K562 (cell line): Measurements from ENCODE around the gene GORASP2. TPM values are rescaled to one million over a fixed set of nuclear protein-coding genes. Genes with fewer than 3 reads are reported as not detected.

Experiments
- ADNP ChIP-seq: fragments of 200-800 bp; sonication (Bioruptor generic); IDR thresholded peaks from 2 replicates; pipeline ENCODE4 v1.6.1; 2016; ENCODE audit warnings: missing genetic modification characterization, missing compliant biosample characterization
- DNMT1 ChIP-seq: fragments of 450-650 bp; IDR thresholded peaks from 2 replicates; pipeline ENCODE4 v1.6.1; 2016; ENCODE audit warnings: antibody characterized with exemption, mild to moderate bottlenecking
- FOXJ2 ChIP-seq: fragments of 200-800 bp; sonication (Bioruptor generic); IDR thresholded peaks from 2 replicates; pipeline ENCODE4 v1.6.1; 2016; ENCODE audit warnings: missing genetic modification characterization, missing compliant biosample characterization
- SRSF1 ChIP-seq: fragments of 200-400 bp; formaldehyde crosslinking; IDR thresholded peaks from 2 replicates; pipeline ENCODE4 v1.6.1; 2017; ENCODE audit warnings: mild to moderate bottlenecking, low read depth, low read length, moderate library complexity
- TARDBP ChIP-seq: fragments of 450-650 bp; IDR thresholded peaks from 2 replicates; pipeline ENCODE4 v1.6.1; 2016
- YY1 ChIP-seq, 3 experiments: IDR thresholded peaks; 2 replicates each; pipeline ENCODE4 v1.6.1; 2011; ENCODE audit warnings: low read length in 2 of 3, mild to moderate bottlenecking in 2 of 3, moderate library complexity in 2 of 3, borderline replicate concordance in 1 of 3, control low read depth in 1 of 3, low read depth in 1 of 3; ENCODE audit not compliant: insufficient read depth in 3 of 3, insufficient replicate concordance in 2 of 3, control insufficient read depth in 1 of 3, insufficient read length in 1 of 3; ENCODE audit errors: extremely low read depth in 1 of 3
- ZNF23 ChIP-seq: fragments of 250-450 bp; sonication (Bioruptor Pico); IDR thresholded peaks from 2 replicates; pipeline ENCODE4 v1.4.0; 2020; ENCODE audit warnings: mild to moderate bottlenecking
- ZNF324 ChIP-seq: fragments of 250-450 bp; sonication (Bioruptor Pico); IDR thresholded peaks from 2 replicates; pipeline ENCODE4 v1.4.0; 2020; ENCODE audit warnings: mild to moderate bottlenecking
- ZNF695 ChIP-seq: fragments of 450-650 bp; formaldehyde crosslinking; IDR thresholded peaks from 2 replicates; pipeline ENCODE4 v1.4.0; 2020; ENCODE audit warnings: mild to moderate bottlenecking, moderate library complexity
- ZNF699 ChIP-seq: fragments of 250-450 bp; sonication (Bioruptor Pico); IDR thresholded peaks from 2 replicates; pipeline ENCODE4 v1.8.0; 2021; ENCODE audit warnings: mild to moderate bottlenecking, moderate library complexity; ENCODE audit not compliant: insufficient replicate concordance
- ZSCAN32 ChIP-seq: fragments of 450-650 bp; formaldehyde crosslinking; IDR thresholded peaks from 2 replicates; pipeline ENCODE4 v1.4.0; 2020; ENCODE audit warnings: mild to moderate bottlenecking, moderate library complexity
- polyA plus RNA-seq, 8 experiments: library from polyadenylated mRNA; depleted of rRNA in 4 of 8; stranded (reverse) in 5 of 8; unstranded in 3 of 8; fragments of >200 nt; fragmentation: Nextera tagmentation in 2 of 8; fragmentation: Illumina TruSeq in 1 of 8; extraction: Ambion mirVana in 2 of 8; extraction: Trizol in 1 of 8; gene quantifications; 2 replicates each; pipeline versions ENCODE4 v1.2.1 to v1.2.3, GENCODE V29; 2011 to 2014; ENCODE audit warnings: inconsistent platforms in 1 of 8, missing spikeins in 1 of 8
- total RNA-seq, 7 experiments: library from RNA; depleted of rRNA in 6 of 7; stranded (reverse); fragments of >200 nt in 6 of 7; fragmentation: Illumina TruSeq in 2 of 7; extraction: Trizol in 2 of 7; gene quantifications; 2 replicates each; pipeline versions ENCODE4 v1.2.1 to v1.2.3, GENCODE V29; 2011 to 2021; ENCODE audit warnings: low replicate concordance in 1 of 7
- TF ChIP-seq, protein P1 (sequence below): fragments of 200-400 bp; formaldehyde crosslinking; IDR thresholded peaks from 2 replicates; pipeline ENCODE4 v1.6.1; 2017; ENCODE audit warnings: mild to moderate bottlenecking, low read depth, low read length, moderate library complexity
- TF ChIP-seq, protein P2 (sequence below): sonication (generic); formaldehyde crosslinking; IDR thresholded peaks from 2 replicates; pipeline ENCODE4 v1.9.0; 2022; ENCODE audit warnings: mild to moderate bottlenecking, missing genetic modification reagents
- TF ChIP-seq, protein P3 (sequence below): sonication (generic); formaldehyde crosslinking; IDR thresholded peaks from 2 replicates; pipeline ENCODE4 v1.8.0; 2022; ENCODE audit warnings: mild to moderate bottlenecking, missing genetic modification reagents
- TF ChIP-seq, protein P4 (sequence below): sonication (generic); formaldehyde crosslinking; IDR thresholded peaks from 2 replicates; pipeline ENCODE4 v1.8.0; 2023; ENCODE audit warnings: mild to moderate bottlenecking, missing genetic modification reagents
- TF ChIP-seq, protein P5 (sequence below): fragments of 250-450 bp; sonication (Bioruptor Pico); IDR thresholded peaks from 2 replicates; pipeline ENCODE4 v1.5.0; 2021
- TF ChIP-seq, protein P6 (sequence below): sonication (generic); formaldehyde crosslinking; IDR thresholded peaks from 2 replicates; pipeline ENCODE4 v1.8.1; 2023; ENCODE audit warnings: mild to moderate bottlenecking, missing genetic modification reagents

GORASP2 gene
- total and polyA plus RNA-seq, 9 of the 15 experiments (the other 6 are each of a cell fraction or from before 2014, with no cell fraction given) = 27.4 to 180 (median 59.6) TPM

DNA sequence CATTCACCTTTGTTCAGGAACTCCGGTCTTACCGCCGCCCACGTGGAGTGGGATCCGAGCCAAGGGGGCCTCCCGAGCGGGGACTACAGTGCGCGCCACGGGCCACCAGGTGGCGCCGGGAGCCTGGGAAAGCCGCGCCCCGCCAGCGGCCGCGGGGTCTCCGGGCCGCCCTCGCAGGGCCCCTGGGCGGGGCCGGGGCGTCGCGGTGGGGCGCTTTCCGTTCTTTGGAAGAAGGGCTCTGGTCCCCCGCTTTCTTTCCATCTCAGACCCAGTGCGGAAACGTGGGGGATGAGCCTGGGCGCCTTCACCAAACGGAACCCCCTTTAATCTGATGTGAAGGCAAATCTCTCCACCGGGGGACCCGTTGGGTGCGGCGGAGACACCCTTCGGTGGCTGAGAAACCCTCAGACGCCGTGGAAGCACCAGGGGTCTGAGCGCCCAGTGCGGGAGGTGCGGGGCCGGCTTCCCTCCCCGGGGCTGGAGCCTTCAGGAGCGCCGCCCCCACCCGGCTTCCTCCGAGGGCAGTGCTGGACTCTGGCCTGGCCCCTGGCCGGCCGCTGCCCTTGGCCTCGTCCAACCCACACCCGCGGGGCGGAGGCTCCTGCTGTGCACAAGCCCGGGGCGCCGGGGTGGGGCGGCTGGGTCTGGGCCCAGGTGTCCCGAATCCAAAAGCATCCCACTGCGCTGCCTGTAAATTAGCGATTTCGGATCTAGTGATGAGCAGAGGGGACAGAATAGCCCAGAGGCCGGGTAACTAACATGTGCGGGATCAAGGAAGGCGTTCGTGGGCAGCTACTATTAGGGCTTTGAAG, 44.6 kb downstream of the GORASP2 start (continued):
- TF ChIP-seq, protein P1, sequence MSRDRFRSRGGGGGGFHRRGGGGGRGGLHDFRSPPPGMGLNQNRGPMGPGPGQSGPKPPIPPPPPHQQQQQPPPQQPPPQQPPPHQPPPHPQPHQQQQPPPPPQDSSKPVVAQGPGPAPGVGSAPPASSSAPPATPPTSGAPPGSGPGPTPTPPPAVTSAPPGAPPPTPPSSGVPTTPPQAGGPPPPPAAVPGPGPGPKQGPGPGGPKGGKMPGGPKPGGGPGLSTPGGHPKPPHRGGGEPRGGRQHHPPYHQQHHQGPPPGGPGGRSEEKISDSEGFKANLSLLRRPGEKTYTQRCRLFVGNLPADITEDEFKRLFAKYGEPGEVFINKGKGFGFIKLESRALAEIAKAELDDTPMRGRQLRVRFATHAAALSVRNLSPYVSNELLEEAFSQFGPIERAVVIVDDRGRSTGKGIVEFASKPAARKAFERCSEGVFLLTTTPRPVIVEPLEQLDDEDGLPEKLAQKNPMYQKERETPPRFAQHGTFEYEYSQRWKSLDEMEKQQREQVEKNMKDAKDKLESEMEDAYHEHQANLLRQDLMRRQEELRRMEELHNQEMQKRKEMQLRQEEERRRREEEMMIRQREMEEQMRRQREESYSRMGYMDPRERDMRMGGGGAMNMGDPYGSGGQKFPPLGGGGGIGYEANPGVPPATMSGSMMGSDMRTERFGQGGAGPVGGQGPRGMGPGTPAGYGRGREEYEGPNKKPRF = no peak
- TF ChIP-seq, protein P2, sequence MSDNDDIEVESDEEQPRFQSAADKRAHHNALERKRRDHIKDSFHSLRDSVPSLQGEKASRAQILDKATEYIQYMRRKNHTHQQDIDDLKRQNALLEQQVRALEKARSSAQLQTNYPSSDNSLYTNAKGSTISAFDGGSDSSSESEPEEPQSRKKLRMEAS (CRISPR knock-in tag) = peak; percentile 94
- TF ChIP-seq ZNF23 (CRISPR knock-in tag) = no peak
- no peak for TF ChIP-seq DNMT1
- no peak for TF ChIP-seq ZNF324 (CRISPR knock-in tag)
- TF ChIP-seq, protein P3, sequence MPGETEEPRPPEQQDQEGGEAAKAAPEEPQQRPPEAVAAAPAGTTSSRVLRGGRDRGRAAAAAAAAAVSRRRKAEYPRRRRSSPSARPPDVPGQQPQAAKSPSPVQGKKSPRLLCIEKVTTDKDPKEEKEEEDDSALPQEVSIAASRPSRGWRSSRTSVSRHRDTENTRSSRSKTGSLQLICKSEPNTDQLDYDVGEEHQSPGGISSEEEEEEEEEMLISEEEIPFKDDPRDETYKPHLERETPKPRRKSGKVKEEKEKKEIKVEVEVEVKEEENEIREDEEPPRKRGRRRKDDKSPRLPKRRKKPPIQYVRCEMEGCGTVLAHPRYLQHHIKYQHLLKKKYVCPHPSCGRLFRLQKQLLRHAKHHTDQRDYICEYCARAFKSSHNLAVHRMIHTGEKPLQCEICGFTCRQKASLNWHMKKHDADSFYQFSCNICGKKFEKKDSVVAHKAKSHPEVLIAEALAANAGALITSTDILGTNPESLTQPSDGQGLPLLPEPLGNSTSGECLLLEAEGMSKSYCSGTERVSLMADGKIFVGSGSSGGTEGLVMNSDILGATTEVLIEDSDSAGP (CRISPR knock-in tag) = no peak
- TF ChIP-seq, protein P4, sequence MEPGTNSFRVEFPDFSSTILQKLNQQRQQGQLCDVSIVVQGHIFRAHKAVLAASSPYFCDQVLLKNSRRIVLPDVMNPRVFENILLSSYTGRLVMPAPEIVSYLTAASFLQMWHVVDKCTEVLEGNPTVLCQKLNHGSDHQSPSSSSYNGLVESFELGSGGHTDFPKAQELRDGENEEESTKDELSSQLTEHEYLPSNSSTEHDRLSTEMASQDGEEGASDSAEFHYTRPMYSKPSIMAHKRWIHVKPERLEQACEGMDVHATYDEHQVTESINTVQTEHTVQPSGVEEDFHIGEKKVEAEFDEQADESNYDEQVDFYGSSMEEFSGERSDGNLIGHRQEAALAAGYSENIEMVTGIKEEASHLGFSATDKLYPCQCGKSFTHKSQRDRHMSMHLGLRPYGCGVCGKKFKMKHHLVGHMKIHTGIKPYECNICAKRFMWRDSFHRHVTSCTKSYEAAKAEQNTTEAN = no peak
- no peak for TF ChIP-seq SRSF1
- TF ChIP-seq YY1 (IDR thresholded peaks at IDR 0.05; ENCODE audit: borderline replicate concordance in 1 of 3, control insufficient read depth in 1 of 3, extremely low read depth in 1 of 3, insufficient read depth in 3 of 3, insufficient read length in 1 of 3, insufficient replicate concordance in 2 of 3, low read depth in 1 of 3, low read length in 2 of 3) = peak in 2 of 3 experiments; percentile 77 to 87
- TF ChIP-seq, protein P5, sequence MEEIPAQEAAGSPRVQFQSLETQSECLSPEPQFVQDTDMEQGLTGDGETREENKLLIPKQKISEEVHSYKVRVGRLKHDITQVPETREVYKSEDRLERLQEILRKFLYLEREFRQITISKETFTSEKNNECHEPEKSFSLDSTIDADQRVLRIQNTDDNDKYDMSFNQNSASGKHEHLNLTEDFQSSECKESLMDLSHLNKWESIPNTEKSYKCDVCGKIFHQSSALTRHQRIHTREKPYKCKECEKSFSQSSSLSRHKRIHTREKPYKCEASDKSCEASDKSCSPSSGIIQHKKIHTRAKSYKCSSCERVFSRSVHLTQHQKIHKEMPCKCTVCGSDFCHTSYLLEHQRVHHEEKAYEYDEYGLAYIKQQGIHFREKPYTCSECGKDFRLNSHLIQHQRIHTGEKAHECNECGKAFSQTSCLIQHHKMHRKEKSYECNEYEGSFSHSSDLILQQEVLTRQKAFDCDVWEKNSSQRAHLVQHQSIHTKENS (CRISPR knock-in tag) = no peak
- no peak for TF ChIP-seq ZSCAN32 (CRISPR knock-in tag)
- no peak for TF ChIP-seq ZNF695 (CRISPR knock-in tag)
- no peak for TF ChIP-seq ZNF699 (CRISPR knock-in tag)
- peak; percentile 29; the same call in 1 of the 2 replicates for TF ChIP-seq FOXJ2
- peak; percentile 88 for TF ChIP-seq TARDBP
- TF ChIP-seq ADNP (tag) = no peak
- TF ChIP-seq, protein P6, sequence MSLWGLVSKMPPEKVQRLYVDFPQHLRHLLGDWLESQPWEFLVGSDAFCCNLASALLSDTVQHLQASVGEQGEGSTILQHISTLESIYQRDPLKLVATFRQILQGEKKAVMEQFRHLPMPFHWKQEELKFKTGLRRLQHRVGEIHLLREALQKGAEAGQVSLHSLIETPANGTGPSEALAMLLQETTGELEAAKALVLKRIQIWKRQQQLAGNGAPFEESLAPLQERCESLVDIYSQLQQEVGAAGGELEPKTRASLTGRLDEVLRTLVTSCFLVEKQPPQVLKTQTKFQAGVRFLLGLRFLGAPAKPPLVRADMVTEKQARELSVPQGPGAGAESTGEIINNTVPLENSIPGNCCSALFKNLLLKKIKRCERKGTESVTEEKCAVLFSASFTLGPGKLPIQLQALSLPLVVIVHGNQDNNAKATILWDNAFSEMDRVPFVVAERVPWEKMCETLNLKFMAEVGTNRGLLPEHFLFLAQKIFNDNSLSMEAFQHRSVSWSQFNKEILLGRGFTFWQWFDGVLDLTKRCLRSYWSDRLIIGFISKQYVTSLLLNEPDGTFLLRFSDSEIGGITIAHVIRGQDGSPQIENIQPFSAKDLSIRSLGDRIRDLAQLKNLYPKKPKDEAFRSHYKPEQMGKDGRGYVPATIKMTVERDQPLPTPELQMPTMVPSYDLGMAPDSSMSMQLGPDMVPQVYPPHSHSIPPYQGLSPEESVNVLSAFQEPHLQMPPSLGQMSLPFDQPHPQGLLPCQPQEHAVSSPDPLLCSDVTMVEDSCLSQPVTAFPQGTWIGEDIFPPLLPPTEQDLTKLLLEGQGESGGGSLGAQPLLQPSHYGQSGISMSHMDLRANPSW = peak; percentile 42; the same call in 1 of the 2 replicates
